HCT116 (cell line): ENCODE results near the gene CCDC14. TPM values are rescaled to one million over a fixed set of nuclear protein-coding genes. Genes with fewer than 3 reads are reported as not detected.
A peak's percentile ranks its signal among the peaks of the same experiment; 100 is the strongest.

Experiments used
- ATAC-seq: fragments of 200-7000 bp; cut with Tn5 transposase; 2 replicates; pipeline ENCODE4 v1.9.1; 2020; ENCODE audit warnings: mild to moderate bottlenecking, moderate library complexity
- BruUV-seq: library from RNA; stranded (reverse); fragments of 400-500 nt; replicated peaks from 2 replicates; lab custom pipeline; 2021; lab: Mats Ljungman, UMichigan
- CTCF ChIA-PET: fragments of 300-600 bp; sonication (Branson Sonifier 250); formaldehyde crosslinking; loops from one replicate; lab custom pipeline; 2021; ENCODE audit warnings: antibody characterized with exemption; lab: Charles Lee
- POLR2A ChIA-PET: fragments of 300-600, 350-600 bp; sonication (Branson Sonifier 250); formaldehyde crosslinking; loops from one replicate; lab custom pipeline; 2021; ENCODE audit warnings: antibody characterized with exemption; lab: Charles Lee
- RAD21 ChIA-PET, 2 experiments: fragments of 300-600 bp; sonication (Branson Sonifier 250); formaldehyde crosslinking; loops; one replicate each; lab custom pipeline; 2023; ENCODE audit warnings: low total read pairs in 2 of 2; ENCODE audit not compliant: uncharacterized antibody in 2 of 2, unreplicated experiment in 2 of 2, low non-redundant PET in 1 of 2; lab: Charles Lee
- DNase-seq: peaks from one replicate; pipeline ENCODE4 v3.0.0-alpha.2; 2010; ENCODE audit warnings: low read depth, low spot score
- H2AFZ ChIP-seq: fragments of 200-600 bp; shearing (Covaris generic), sonication (generic); 2 replicates; pipeline ENCODE4 v1.6.1; 2017; ENCODE audit warnings: low read depth, mixed run types, mixed read lengths, antibody characterized with exemption, low read length; ENCODE audit not compliant: poor library complexity, severe bottlenecking
- H3K27ac ChIP-seq: 2 replicates; pipeline ENCODE4 v1.5.1; 2012; ENCODE audit warnings: low read depth, low read length
- H3K27me3 ChIP-seq: fragments of 200-600 bp; sonication (generic); 2 replicates; pipeline ENCODE4 v1.6.1; 2016; ENCODE audit warnings: mixed run types, low read length, mixed read lengths; ENCODE audit not compliant: insufficient read depth
- H3K36me3 ChIP-seq, 2 experiments: fragments of 200-500 bp in 1 of 2; fragments of 200-600 bp in 1 of 2; sonication (Bioruptor generic) in 1 of 2; sonication (generic) in 1 of 2; 2 replicates each; pipeline versions ENCODE4 v1.5.1 to v1.6.1; 2014 to 2016; ENCODE audit warnings: low read length in 2 of 2, inconsistent platforms in 1 of 2, mixed read lengths in 1 of 2, mixed run types in 1 of 2; ENCODE audit not compliant: insufficient read depth in 2 of 2, control insufficient read depth in 1 of 2
- H3K4me1 ChIP-seq, 2 experiments: fragments of 200-600 bp in 1 of 2; sonication (generic) in 1 of 2; 2 replicates each; pipeline versions ENCODE4 v1.5.1 to v1.6.1; 2012 to 2017; ENCODE audit warnings: low read length in 2 of 2, inconsistent platforms in 1 of 2, mild to moderate bottlenecking in 1 of 2, mixed read lengths in 1 of 2, mixed run types in 1 of 2, moderate library complexity in 1 of 2; ENCODE audit not compliant: insufficient read depth in 2 of 2, control insufficient read depth in 1 of 2
- H3K4me2 ChIP-seq: fragments of 200-600 bp; sonication (generic); 2 replicates; pipeline ENCODE4 v1.6.1; 2017; ENCODE audit warnings: mixed run types, low read length, mixed read lengths
- H3K4me3 ChIP-seq, 2 experiments: fragments of 200-600 bp in 1 of 2; sonication (generic) in 1 of 2; replicated peaks in 1 of 2; 2 replicates each; pipeline ENCODE4 v1.5.1; 2011 to 2016; ENCODE audit warnings: low read length in 2 of 2, control low read depth in 1 of 2, low read depth in 1 of 2, mild to moderate bottlenecking in 1 of 2, mixed read lengths in 1 of 2, mixed run types in 1 of 2
- H3K79me2 ChIP-seq: fragments of 200-600 bp; sonication (generic); 2 replicates; pipeline ENCODE4 v1.6.1; 2017; ENCODE audit warnings: mild to moderate bottlenecking, mixed run types, low read length, moderate library complexity, mixed read lengths; ENCODE audit not compliant: insufficient read depth
- H3K9ac ChIP-seq: fragments of 200-600 bp; sonication (generic); 2 replicates; pipeline ENCODE4 v1.6.1; 2016; ENCODE audit warnings: low read length, mixed read lengths
- H3K9me2 ChIP-seq: fragments of 200-600 bp; sonication (generic), shearing (Covaris generic); 2 replicates; pipeline ENCODE4 v1.6.1; 2017; ENCODE audit warnings: mixed run types, mild to moderate bottlenecking, moderate library complexity; ENCODE audit not compliant: insufficient read depth
- H3K9me3 ChIP-seq, 2 experiments: fragments of 200-500 bp in 1 of 2; fragments of 200-600 bp in 1 of 2; sonication (Bioruptor generic) in 1 of 2; sonication (generic) in 1 of 2; 2 replicates each; pipeline ENCODE4 v1.6.1; 2014 to 2017; ENCODE audit warnings: low read length in 2 of 2, mixed read lengths in 2 of 2, inconsistent platforms in 1 of 2, low read depth in 1 of 2, mild to moderate bottlenecking in 1 of 2, mixed run types in 1 of 2, moderate library complexity in 1 of 2; ENCODE audit not compliant: control insufficient read depth in 1 of 2, insufficient read depth in 1 of 2
- H4K20me1 ChIP-seq: fragments of 200-600 bp; sonication (generic), shearing (Covaris generic); 2 replicates; pipeline ENCODE4 v1.6.1; 2017; ENCODE audit warnings: mixed run types, mild to moderate bottlenecking, moderate library complexity; ENCODE audit not compliant: insufficient read depth
- EZH2phosphoT487 ChIP-seq: fragments of 200-600 bp; IDR thresholded peaks from 2 replicates; pipeline ENCODE4 v1.6.1; 2018; ENCODE audit warnings: antibody characterized with exemption, borderline replicate concordance
- POLR2A ChIP-seq: IDR thresholded peaks from 2 replicates; pipeline ENCODE4 v1.7.0; 2011; ENCODE audit warnings: borderline replicate concordance; ENCODE audit not compliant: insufficient read depth, insufficient read length; ENCODE audit errors: extremely low read depth
- POLR2AphosphoS5 ChIP-seq: IDR thresholded peaks from 2 replicates; pipeline ENCODE4 v1.6.1; 2011; ENCODE audit warnings: mild to moderate bottlenecking, low read depth, low read length, moderate library complexity
- SRF ChIP-seq: IDR thresholded peaks from 2 replicates; pipeline ENCODE4 v1.6.1; 2012; ENCODE audit warnings: low read depth
- intact Hi-C: fragments of 100-400 bp; cut with micrococcal nuclease; formaldehyde crosslinking; loops from 2 replicates; pipeline ENCODE4 v1.10.0; 2022
- total RNA-seq: library from RNA; stranded (reverse); gene quantifications from one replicate; pipeline ENCODE4 v1.2.1, GENCODE V29; 2021; ENCODE audit not compliant: unreplicated experiment

The CCDC14 gene
- total RNA-seq, 1 experiment from 2014 or later: 54.5 TPM

DNA sequence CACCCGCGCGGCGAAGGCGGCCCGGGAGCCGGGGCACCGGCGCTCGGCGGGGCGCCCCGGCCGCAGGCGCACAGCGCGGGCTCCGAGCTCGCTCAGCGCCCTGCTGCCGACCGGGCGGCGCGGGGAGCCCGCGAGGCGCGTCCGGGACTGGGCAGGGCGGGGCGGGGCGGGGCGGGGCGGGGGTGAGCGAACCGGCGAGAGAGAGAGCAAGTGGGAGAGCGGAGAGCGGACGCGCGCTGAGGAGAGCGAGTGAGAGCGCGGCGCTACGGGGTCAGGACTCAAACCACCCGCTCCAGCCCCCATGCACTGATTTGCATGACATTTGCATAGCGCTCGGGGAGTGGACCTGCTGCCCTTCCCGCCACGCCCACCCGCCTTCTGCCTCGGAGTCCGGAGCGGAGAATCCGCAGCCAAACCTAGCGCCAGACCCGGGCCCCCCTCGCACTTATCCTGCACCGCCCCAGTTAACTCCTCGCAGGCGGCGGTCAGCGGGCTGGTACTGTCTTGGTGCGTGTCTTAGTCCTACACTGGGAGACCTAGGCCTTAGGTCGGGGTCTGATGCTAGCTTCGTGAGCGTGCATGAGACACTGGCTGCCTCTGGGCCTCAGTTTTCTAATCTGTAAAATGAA, 76.7 kb downstream of the CCDC14 start, which contains the start of gene MYLK:
TSS of gene MYLK (minus strand) at position 130 of the 629 bp plus-strand sequence. CDS start 90,491 bp downstream, outside the sequence.
- Histone ChIP-seq H3K36me3 (no peaks in the 10 kb centered on the region), H3K9me3 (no peaks in the 10 kb centered on the region), H3K9ac (peak within 1 kb of the TSS; percentile 59), H3K27ac (no peak within 1 kb of the TSS; the same call in 1 of the 2 replicates), H3K27me3 (no peaks in the 10 kb centered on the region), H2AFZ (peak within 1 kb of the TSS; percentile 87), H3K4me2 (peak within 1 kb of the TSS; percentile 95), H3K4me3 (peak within 1 kb of the TSS; percentile 51 to 62), H3K4me1 (peaks cover 2 to 11% of the 10 kb centered on the region in 2 experiments; a peak in 3 of 4 replicates), H4K20me1 (no peaks in the 10 kb centered on the region), H3K9me2 (no peaks in the 10 kb centered on the region), H3K79me2 (no peaks in the 10 kb centered on the region)
- BruUV-seq: no TSS peak
- RAD21 ChIA-PET: interaction anchor here in 1 of 2 experiments (0.7 kb wide), 1 partner anchor 93 kb away, joined by 4 read pairs; no protein-coding TSS in a partner anchor
- DNase-seq (peak; percentile 61), ATAC-seq (peak; percentile 94)
- CTCF ChIA-PET: no interaction called here
- TF ChIP-seq POLR2A (peak; percentile 38), EZH2phosphoT487 (no peak), POLR2AphosphoS5 (peak; percentile 30; the same call in 1 of the 2 replicates)
- intact Hi-C loops: no loop called here
- POLR2A ChIA-PET: no interaction called here

GRCh38 chr3:123883701-123884202, 77.3 kb downstream of the CCDC14 start:
- intact Hi-C loops: no loop called here
- Histone ChIP-seq H3K9ac (peak overlapping the region; percentile 59), H2AFZ (no peak overlapping the region), H3K9me2 (no peaks in the 10 kb centered on the region), H3K4me1 (peaks cover 2 to 11% of the 10 kb centered on the region in 2 experiments; a peak in 3 of 4 replicates), H3K4me3 (peak overlapping the region; percentile 39 to 55), H3K27ac (no peak overlapping the region; the same call in 1 of the 2 replicates), H4K20me1 (no peaks in the 10 kb centered on the region), H3K79me2 (no peaks in the 10 kb centered on the region), H3K4me2 (peak overlapping the region; percentile 81), H3K9me3 (no peaks in the 10 kb centered on the region), H3K27me3 (no peaks in the 10 kb centered on the region), H3K36me3 (no peaks in the 10 kb centered on the region)
- ChIA-PET POLR2A (no interaction called here), RAD21 (interaction anchor here in 1 of 2 experiments (0.7 kb wide), 1 partner anchor 92 kb away, joined by 4 read pairs; no protein-coding TSS in a partner anchor), CTCF (no interaction called here)
- ATAC-seq: no peak
- no peak for DNase-seq
- TF ChIP-seq SRF: no peak
- no TSS peak for BruUV-seq
